PC-3 (cell line): ENCODE data around the gene CFD. TPM values are rescaled to one million over a fixed set of nuclear protein-coding genes. Genes with fewer than 3 reads are reported as not detected.

Source experiments
- ATAC-seq: fragments of 200-7000 bp; cut with Tn5 transposase; 2 replicates; pipeline ENCODE4 v1.9.1; 2020; ENCODE audit warnings: mild to moderate bottlenecking, moderate library complexity
- BruUV-seq: library from RNA; stranded (reverse); fragments of 400-500 nt; replicated peaks from 2 replicates; lab custom pipeline; 2021; lab: Mats Ljungman, UMichigan
- CTCF ChIA-PET: fragments of 300-600 bp; sonication (Branson Sonifier 250); formaldehyde crosslinking; loops from one replicate; lab custom pipeline; 2022; ENCODE audit warnings: antibody characterized with exemption; lab: Charles Lee
- POLR2A ChIA-PET: fragments of 300-600 bp; sonication (Branson Sonifier 250); formaldehyde crosslinking; loops from one replicate; lab custom pipeline; 2022; ENCODE audit warnings: antibody characterized with exemption; ENCODE audit not compliant: unreplicated experiment; lab: Charles Lee
- DNase-seq: peaks from one replicate; pipeline ENCODE4 v3.0.0-alpha.2; 2015
- H2AFZ ChIP-seq: fragments of 300-600 bp; sonication (generic); 2 replicates; pipeline ENCODE4 v1.6.0; 2016; ENCODE audit warnings: antibody characterized with exemption, low read length
- H3F3A ChIP-seq: fragments of 300-600 bp; sonication (generic); one replicate; pipeline ENCODE4 v1.6.0; 2017; ENCODE audit warnings: antibody characterized with exemption, low read length, control low read depth, mild to moderate bottlenecking; ENCODE audit not compliant: unreplicated experiment
- H3K27ac ChIP-seq: fragments of 300-600 bp; sonication (generic); 2 replicates; pipeline ENCODE4 v1.5.1; 2016; ENCODE audit warnings: mild to moderate bottlenecking, low read length
- H3K27me3 ChIP-seq: fragments of 300-600 bp; sonication (generic); 2 replicates; pipeline ENCODE4 v1.6.1; 2016; ENCODE audit warnings: low read length, mixed read lengths
- H3K36me3 ChIP-seq: fragments of 300-600 bp; sonication (generic); 2 replicates; pipeline ENCODE4 v1.6.1; 2016; ENCODE audit warnings: low read depth, mixed run types, low read length, mixed read lengths
- H3K4me1 ChIP-seq: fragments of 300-600 bp; sonication (generic); 2 replicates; pipeline ENCODE4 v1.5.1; 2016; ENCODE audit warnings: low read length; ENCODE audit not compliant: insufficient read depth
- H3K4me2 ChIP-seq: fragments of 300-600 bp; sonication (generic); 2 replicates; pipeline ENCODE4 v1.6.0; 2016; ENCODE audit warnings: low read length
- H3K4me3 ChIP-seq: fragments of 300-600 bp; sonication (generic); 2 replicates; pipeline ENCODE4 v1.5.1; 2016; ENCODE audit warnings: mild to moderate bottlenecking, low read length, mixed read lengths
- H3K79me2 ChIP-seq: fragments of 300-600 bp; sonication (generic); 2 replicates; pipeline ENCODE4 v1.6.1; 2017; ENCODE audit warnings: low read length, mixed read lengths
- H3K9ac ChIP-seq: fragments of 300-600 bp; sonication (generic); 2 replicates; pipeline ENCODE4 v1.6.0; 2016; ENCODE audit warnings: mild to moderate bottlenecking, low read length
- H3K9me2 ChIP-seq: fragments of 300-600 bp; sonication (generic); replicated peaks from 2 replicates; pipeline ENCODE4 v1.6.1; 2016; ENCODE audit warnings: mixed run types, low read length, mixed read lengths
- H3K9me3 ChIP-seq: fragments of 300-600 bp; sonication (generic); 2 replicates; pipeline ENCODE4 v1.6.1; 2016; ENCODE audit warnings: low read length, mixed read lengths
- H4K20me1 ChIP-seq: fragments of 300-600 bp; sonication (generic); 2 replicates; pipeline ENCODE4 v1.6.1; 2016; ENCODE audit warnings: low read length, mixed read lengths
- EZH2 ChIP-seq: fragments of 300-600 bp; sonication (generic); IDR thresholded peaks from one replicate; pipeline ENCODE4 v1.6.1; 2017; ENCODE audit warnings: antibody characterized with exemption, mild to moderate bottlenecking, low read length; ENCODE audit not compliant: unreplicated experiment
- EZH2phosphoT487 ChIP-seq: fragments of 300-600 bp; sonication (generic); IDR thresholded peaks from 2 replicates; pipeline ENCODE4 v1.6.1; 2018; ENCODE audit warnings: mild to moderate bottlenecking, antibody characterized with exemption, low read length, borderline replicate concordance
- intact Hi-C: fragments of 100-400 bp; cut with micrococcal nuclease; formaldehyde crosslinking; loops from 2 replicates; pipeline ENCODE4 v1.9.0; 2023
- total RNA-seq: library from RNA; depleted of rRNA; stranded (reverse); fragments of >200 nt; gene quantifications from 2 replicates; pipeline ENCODE4 v1.2.3, GENCODE V29; 2014
- TF ChIP-seq, protein P1 (sequence below): fragments of 300-600 bp; sonication (generic); conservative IDR thresholded peaks from 2 replicates; pipeline ENCODE4 v1.5.1; 2017; ENCODE audit warnings: antibody characterized with exemption, low read depth, mild to moderate bottlenecking, low read length

CFD gene
- total RNA-seq, 1 experiment from 2014 or later, result 22.4 TPM

DNA sequence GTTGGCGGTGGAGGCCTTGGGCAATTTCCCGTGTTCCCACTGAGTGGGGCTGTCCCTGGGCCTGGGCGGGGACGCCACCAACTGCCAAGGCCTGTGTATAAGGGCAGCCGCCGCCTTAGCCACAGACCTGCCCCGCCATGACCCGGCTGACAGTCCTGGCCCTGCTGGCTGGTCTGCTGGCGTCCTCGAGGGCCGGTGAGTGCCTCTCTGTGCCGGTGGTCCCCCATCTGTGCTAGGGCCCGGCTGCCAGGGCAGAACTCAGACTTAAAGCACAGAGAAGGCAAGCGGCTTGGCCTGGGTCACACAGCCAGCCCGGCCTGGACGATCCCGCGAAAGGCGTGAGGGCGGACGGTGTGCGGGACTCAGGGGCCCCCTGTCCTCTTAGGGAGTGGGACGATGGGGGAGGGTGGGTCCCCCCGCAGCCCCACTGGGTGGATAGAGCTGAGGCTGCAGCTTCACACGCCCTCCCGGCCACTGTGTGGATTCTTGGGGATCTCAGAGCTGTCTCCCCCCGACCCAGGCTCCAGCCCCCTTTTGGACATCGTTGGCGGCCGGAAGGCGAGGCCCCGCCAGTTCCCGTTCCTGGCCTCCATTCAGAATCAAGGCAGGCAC is 31.6 kb upstream of the CFD start, which contains the start of gene AZU1:
TSS of gene AZU1 (plus strand) at position 128 of the 612 bp plus-strand sequence. CDS start at position 138, 10 bp downstream.
- no peak within 1 kb of the TSS for H3K4me3 ChIP-seq
- H3K27ac ChIP-seq, result no peak within 1 kb of the TSS
- no peaks in the 10 kb centered on the region for H3K36me3 ChIP-seq
- no peaks in the 10 kb centered on the region for H3K79me2 ChIP-seq
- intact Hi-C loops, result no loop called here
- no peak within 1 kb of the TSS for H3K9ac ChIP-seq
- TF ChIP-seq EZH2phosphoT487, result no peak
- TF ChIP-seq EZH2, result no peak
- TF ChIP-seq, protein P1, sequence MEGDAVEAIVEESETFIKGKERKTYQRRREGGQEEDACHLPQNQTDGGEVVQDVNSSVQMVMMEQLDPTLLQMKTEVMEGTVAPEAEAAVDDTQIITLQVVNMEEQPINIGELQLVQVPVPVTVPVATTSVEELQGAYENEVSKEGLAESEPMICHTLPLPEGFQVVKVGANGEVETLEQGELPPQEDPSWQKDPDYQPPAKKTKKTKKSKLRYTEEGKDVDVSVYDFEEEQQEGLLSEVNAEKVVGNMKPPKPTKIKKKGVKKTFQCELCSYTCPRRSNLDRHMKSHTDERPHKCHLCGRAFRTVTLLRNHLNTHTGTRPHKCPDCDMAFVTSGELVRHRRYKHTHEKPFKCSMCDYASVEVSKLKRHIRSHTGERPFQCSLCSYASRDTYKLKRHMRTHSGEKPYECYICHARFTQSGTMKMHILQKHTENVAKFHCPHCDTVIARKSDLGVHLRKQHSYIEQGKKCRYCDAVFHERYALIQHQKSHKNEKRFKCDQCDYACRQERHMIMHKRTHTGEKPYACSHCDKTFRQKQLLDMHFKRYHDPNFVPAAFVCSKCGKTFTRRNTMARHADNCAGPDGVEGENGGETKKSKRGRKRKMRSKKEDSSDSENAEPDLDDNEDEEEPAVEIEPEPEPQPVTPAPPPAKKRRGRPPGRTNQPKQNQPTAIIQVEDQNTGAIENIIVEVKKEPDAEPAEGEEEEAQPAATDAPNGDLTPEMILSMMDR, result no peak
- H4K20me1 ChIP-seq, result no peaks in the 10 kb centered on the region
- no peak within 1 kb of the TSS for H2AFZ ChIP-seq
- H3K9me3 ChIP-seq, result no peaks in the 10 kb centered on the region
- H3K4me2 ChIP-seq, result no peak within 1 kb of the TSS
- no peaks in the 10 kb centered on the region for H3K9me2 ChIP-seq
- no peaks in the 10 kb centered on the region for H3K4me1 ChIP-seq
- H3K27me3 ChIP-seq, result no peaks in the 10 kb centered on the region
- no TSS peak for BruUV-seq
- H3F3A ChIP-seq, result no peaks in the 10 kb centered on the region
- ATAC-seq, result no peak
- CTCF ChIA-PET, result no interaction called here
- no peak for DNase-seq
- POLR2A ChIA-PET, result no interaction called here

DNA sequence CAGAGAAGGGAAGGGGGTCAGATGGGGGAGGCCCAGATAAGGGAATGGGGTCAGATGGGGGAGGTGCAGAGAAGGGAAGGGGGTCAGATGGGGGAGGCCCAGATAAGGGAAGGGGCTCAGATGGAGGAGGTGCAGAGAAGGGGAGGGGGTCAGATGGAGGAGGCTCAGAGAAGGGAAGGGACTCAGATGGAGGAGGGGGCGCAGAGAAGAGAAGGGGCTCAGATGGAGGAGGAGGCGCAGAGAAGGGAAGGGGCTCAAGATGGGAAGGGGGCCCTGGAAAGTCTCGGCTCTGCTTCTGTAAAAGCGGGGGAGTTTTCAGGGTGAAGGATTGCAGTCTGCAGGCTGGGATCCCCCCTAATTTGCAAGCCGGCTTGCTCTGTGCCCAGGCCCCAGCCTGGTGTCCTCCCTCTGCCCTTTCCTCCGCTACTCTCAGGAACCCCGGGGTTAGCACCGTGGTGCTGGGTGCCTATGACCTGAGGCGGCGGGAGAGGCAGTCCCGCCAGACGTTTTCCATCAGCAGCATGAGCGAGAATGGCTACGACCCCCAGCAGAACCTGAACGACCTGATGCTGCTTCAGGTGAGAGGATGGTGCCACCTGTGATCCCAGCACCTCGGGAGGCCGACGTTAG is 30.2 kb upstream of the CFD start:
- Histone ChIP-seq H3F3A (no peaks in the 10 kb centered on the region), H2AFZ (no peak overlapping the region), H3K4me1 (no peaks in the 10 kb centered on the region), H3K4me2 (no peak overlapping the region), H3K9me3 (no peaks in the 10 kb centered on the region), H3K9ac (no peak overlapping the region), H3K27ac (no peak overlapping the region), H3K79me2 (no peaks in the 10 kb centered on the region), H3K27me3 (no peaks in the 10 kb centered on the region), H3K4me3 (no peak overlapping the region), H4K20me1 (no peaks in the 10 kb centered on the region), H3K36me3 (no peaks in the 10 kb centered on the region), H3K9me2 (no peaks in the 10 kb centered on the region)
- ChIA-PET CTCF (no interaction called here), POLR2A (no interaction called here)
- DNase-seq (no peak), ATAC-seq (no peak)
- intact Hi-C loops, result no loop called here
- TF ChIP-seq, protein P1, result no peak
- TF ChIP-seq EZH2phosphoT487 (no peak), EZH2 (no peak)
- BruUV-seq, result no TSS peak
